Measurements from ENCODE around the gene FYTTD1. TPM values are rescaled to one million over a fixed set of nuclear protein-coding genes. Genes with fewer than 3 reads are reported as not detected.

Gene FYTTD1
- total RNA-seq, 4 donors from 2014 or later, result 18.3 to 94.6 (median 33.6) TPM

DNA sequence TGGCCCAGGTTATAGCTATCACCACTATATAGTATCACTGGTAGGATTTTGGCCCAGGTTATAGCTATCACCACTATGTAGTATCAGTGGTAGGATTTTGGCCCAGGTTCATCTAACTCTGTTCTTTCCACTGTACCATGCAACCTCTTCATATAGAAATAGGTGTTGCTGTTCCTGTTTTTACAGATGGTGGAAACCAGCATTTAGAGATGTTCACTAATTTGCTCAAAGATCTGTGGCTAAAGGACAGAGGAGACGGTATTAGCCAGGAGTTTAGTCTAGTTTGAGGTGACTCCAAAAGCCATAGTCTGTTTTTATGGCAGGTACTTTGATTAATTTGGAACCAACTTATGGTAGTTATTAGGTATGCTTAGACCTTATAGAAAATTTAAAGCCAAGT is 44.4 kb downstream of the FYTTD1 start:
- H3K4me1 ChIP-seq, result peaks cover 13 to 35% (median 28%) of the 10 kb centered on the region in 4 donors
- intact Hi-C loops (cut with DNase I; ENCODE audit: low total_unique reads), result no loop called here
- no peak overlapping the region for H3K4me3 ChIP-seq
- no peaks in the 10 kb centered on the region for H3K27me3 ChIP-seq
- in situ Hi-C loops (cut with MboI; ENCODE audit: low pct_ligation_motif_present in 1 of 4, low pct_unique_long_range_greater_than_20kb in 1 of 4, low sequenced_read_pairs in 3 of 4), result no loop called here
- TF ChIP-seq CTCF (IDR thresholded peaks at IDR 0.05), result no peak
- no peak for TF ChIP-seq EP300 (IDR thresholded peaks at IDR 0.05; ENCODE audit: low read depth)
- no peak for TF ChIP-seq POLR2A (IDR thresholded peaks at IDR 0.05)
- TF ChIP-seq POLR2AphosphoS5 (IDR thresholded peaks at IDR 0.05), result no peak
- H3K9me3 ChIP-seq, result no peaks in the 10 kb centered on the region
- no peak for DNase-seq
- no peaks in the 10 kb centered on the region for H3K36me3 ChIP-seq
- no peak overlapping the region for H3K27ac ChIP-seq
- WGBS, 2 donors (ENCODE audit: low coverage in 1 of 2), result 70 to 89% methylated on average over 1 of the region's 1 CpG

- no peak for TF ChIP-seq CTCF (IDR thresholded peaks at IDR 0.05)
- no peak for TF ChIP-seq EP300 (IDR thresholded peaks at IDR 0.05; ENCODE audit: low read depth)
- no peak for TF ChIP-seq POLR2A (IDR thresholded peaks at IDR 0.05)
- TF ChIP-seq POLR2AphosphoS5 (IDR thresholded peaks at IDR 0.05), result no peak
These were observed 45.5 kb downstream of the FYTTD1 start for GRCh38 chr3:197795200-197795599.

GRCh38 chr3:197796087-197796486 is 46.4 kb downstream of the FYTTD1 start:
- no peak for DNase-seq
- TF ChIP-seq CTCF (IDR thresholded peaks at IDR 0.05), result no peak
- no peak for TF ChIP-seq POLR2A (IDR thresholded peaks at IDR 0.05)
- no peak for TF ChIP-seq POLR2AphosphoS5 (IDR thresholded peaks at IDR 0.05)
- no peak for TF ChIP-seq EP300 (IDR thresholded peaks at IDR 0.05; ENCODE audit: low read depth)
- no peaks in the 10 kb centered on the region for H3K9me3 ChIP-seq
- no peak overlapping the region for H3K27ac ChIP-seq
- WGBS, 2 donors (ENCODE audit: low coverage in 1 of 2), result 54 to 59% methylated on average over 4 of the region's 4 CpGs
- H3K4me1 ChIP-seq, result peaks cover 13 to 41% (median 26%) of the 10 kb centered on the region in 4 donors
- intact Hi-C loops (cut with DNase I; ENCODE audit: low total_unique reads) (no loop called here), in situ Hi-C loops (cut with MboI; ENCODE audit: low pct_ligation_motif_present in 1 of 4, low pct_unique_long_range_greater_than_20kb in 1 of 4, low sequenced_read_pairs in 3 of 4) (no loop called here)
- no peak overlapping the region for H3K4me3 ChIP-seq
- no peaks in the 10 kb centered on the region for H3K27me3 ChIP-seq
- no peaks in the 10 kb centered on the region for H3K36me3 ChIP-seq

More at GRCh38 chr3:197795200-197795599, 45.5 kb downstream of the FYTTD1 start:
- no peak overlapping the region for H3K4me3 ChIP-seq
- no peak overlapping the region for H3K27ac ChIP-seq
- H3K36me3 ChIP-seq, result no peaks in the 10 kb centered on the region
- H3K9me3 ChIP-seq, result no peaks in the 10 kb centered on the region
- no peaks in the 10 kb centered on the region for H3K27me3 ChIP-seq
- WGBS, 2 donors (ENCODE audit: low coverage in 1 of 2), result 90% methylated on average over 1 of the region's 1 CpG; no CpG with 5 or more reads in 1 of the 2 donors
- in situ Hi-C loops (cut with MboI; ENCODE audit: low pct_ligation_motif_present in 1 of 4, low pct_unique_long_range_greater_than_20kb in 1 of 4, low sequenced_read_pairs in 3 of 4) (no loop called here), intact Hi-C loops (cut with DNase I; ENCODE audit: low total_unique reads) (no loop called here)
- DNase-seq, result no peak
- H3K4me1 ChIP-seq, result peaks cover 13 to 43% (median 28%) of the 10 kb centered on the region in 4 donors

- no peaks in the 10 kb centered on the region for H3K27me3 ChIP-seq
- peaks cover 10 to 42% (median 15%) of the 10 kb centered on the region in 4 donors for H3K4me1 ChIP-seq
- H3K36me3 ChIP-seq, result no peaks in the 10 kb centered on the region
- WGBS, 2 donors (ENCODE audit: low coverage in 1 of 2), result 64% methylated on average over 3 of the region's 3 CpGs; no CpG with 5 or more reads in 1 of the 2 donors
- in situ Hi-C loops (cut with MboI; ENCODE audit: low pct_ligation_motif_present in 1 of 4, low pct_unique_long_range_greater_than_20kb in 1 of 4, low sequenced_read_pairs in 3 of 4), result no loop called here
- no peak overlapping the region for H3K4me3 ChIP-seq
- no peak overlapping the region for H3K27ac ChIP-seq
- TF ChIP-seq POLR2A (IDR thresholded peaks at IDR 0.05) (no peak), POLR2AphosphoS5 (IDR thresholded peaks at IDR 0.05) (no peak), CTCF (IDR thresholded peaks at IDR 0.05) (no peak), EP300 (IDR thresholded peaks at IDR 0.05; ENCODE audit: low read depth) (no peak)
- H3K9me3 ChIP-seq, result no peaks in the 10 kb centered on the region
- intact Hi-C loops (cut with DNase I; ENCODE audit: low total_unique reads), result no loop called here
- DNase-seq, result no peak
These were observed 49.2 kb downstream of the FYTTD1 start for GRCh38 chr3:197798863-197799262.
